Stromal cell of bone marrow (primary cell): ENCODE data around the gene INTS1.

Experiments
- DNase-seq: peaks from one replicate; pipeline ENCODE4 v3.0.0-alpha.2; 2012; ENCODE audit warnings: low read depth

Gene INTS1

DNA sequence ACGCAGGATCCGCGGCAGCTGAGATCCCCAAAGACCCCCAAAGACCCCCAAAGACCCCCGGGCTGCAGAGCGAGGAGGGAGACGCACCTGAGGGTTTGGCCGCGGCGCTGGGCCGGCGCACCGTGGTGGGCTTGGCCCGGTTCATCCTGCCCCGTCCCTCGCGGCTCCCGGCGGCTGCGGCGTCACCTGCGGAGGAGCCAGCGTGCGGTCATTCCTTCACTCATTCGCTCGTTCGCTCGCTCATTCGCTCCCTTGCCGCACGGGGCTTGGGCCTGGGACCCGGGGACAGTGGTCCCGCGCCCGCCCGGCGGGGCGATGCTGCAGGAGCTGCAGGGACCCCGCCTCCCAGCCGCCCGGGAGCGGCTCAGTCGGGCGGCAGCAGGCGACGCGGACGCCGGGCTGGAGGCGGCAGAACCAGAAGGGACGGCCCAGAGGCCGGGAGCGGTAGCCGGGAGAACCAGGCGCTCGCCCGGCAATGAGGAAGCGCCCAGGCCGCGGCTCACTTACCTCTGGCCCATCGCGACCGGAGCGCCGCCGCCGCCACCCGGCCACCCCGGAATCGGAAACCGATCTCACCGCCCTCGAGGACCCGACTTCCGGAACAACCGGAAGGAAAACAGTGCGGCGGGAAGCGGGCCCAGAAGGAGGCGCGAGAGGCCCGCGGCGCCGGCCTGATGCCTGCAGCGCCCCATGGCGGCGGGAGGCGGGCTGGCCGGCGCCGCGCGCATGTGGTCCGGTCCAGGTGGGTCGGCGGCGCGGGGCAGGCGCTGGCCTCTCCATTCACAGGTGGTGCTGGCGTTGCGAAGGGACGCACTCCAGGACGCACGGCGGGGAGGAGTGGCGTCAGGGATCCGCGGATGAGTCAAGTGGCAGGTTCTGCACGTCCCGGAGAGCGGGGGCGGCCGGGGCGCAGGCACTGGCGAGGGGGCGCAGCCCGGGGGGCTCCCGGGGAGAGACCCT lies at the start of gene INTS1:
TSS of gene INTS1 (minus strand) at position 574 of the 960 bp plus-strand sequence. CDS start at position 145, 429 bp downstream.
- peak; percentile 83 for DNase-seq

GRCh38 chr7:1553512-1554210 lies 49.5 kb upstream of the INTS1 start:
- DNase-seq, result no peak

DNA sequence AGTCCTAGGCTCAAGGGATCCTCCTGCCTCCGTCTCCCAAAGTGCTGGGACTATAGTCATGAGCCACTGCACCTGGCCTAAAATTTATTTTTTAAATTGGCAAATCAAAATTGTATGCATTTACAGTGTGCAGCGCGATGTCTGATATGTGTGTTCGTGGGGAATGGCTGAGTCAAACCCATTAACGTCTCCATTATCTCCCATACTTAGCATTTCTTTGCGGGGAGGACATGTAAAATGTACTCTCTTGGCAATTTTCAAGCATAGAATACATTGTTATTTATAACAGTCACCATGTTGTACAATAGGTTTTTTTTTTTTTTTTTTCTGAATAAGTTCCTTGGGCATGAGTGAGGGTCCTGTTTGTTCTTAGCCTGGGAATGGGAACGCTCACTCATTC lies 48.0 kb upstream of the INTS1 start:
- DNase-seq, result no peak

DNA sequence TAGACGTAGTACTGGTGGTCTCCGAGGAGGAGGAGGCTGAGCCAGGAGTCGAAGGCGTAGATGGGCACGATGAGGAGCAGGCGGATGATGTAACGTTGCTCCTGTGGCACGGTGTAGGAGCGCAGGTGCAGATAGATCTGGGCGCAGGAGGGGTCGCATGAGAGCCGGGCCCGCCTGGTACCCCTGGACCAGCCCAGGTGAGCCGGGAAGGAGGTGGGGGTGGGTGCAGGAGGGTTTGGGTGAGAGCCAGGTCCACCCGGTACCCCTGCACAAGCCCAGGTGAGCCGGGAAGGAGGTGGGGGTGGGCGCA lies 46.6 kb upstream of the INTS1 start:
- DNase-seq, result no peak

DNA sequence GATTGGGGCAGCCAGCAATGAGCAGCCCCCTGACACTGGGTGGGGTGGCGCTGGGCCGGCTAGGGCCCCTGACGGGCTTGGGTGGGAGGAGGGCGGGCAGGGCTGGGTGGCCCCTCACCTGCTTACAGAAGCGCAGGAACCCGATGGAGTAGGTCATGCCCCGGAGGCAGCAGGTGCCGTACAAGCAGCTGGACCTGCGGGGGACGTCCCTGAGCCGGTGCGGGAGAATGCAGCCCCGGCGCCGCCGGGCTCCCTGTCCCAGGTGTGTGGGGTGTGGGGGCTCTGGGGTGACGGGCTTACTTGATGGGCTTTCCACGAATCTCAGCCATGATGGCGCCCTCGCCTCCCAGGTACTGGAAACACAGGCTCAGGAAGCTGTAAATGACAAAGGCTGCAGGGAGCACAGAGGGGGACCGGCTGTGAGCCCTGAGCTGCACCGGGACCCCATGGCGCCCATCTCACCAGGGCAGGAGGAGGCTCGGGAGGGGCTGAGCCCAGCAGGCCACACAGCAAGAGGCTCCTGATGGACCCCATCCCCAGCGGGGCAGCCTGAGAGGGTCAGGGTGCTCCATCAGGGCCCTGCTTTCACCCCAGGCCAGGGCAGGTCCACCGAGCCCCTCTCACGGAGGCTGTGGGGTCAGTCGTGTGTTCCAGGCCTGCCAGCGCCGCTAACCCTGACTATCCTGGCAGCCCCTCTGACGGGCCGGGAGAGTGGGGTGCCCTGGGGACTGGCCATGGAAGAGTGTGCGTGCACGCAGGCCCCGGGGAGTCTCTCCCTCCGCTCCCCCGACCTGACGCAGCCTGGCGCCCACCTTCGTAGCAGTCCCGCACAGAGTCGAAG lies 46.0 kb upstream of the INTS1 start:
- no peak for DNase-seq

- no peak for DNase-seq
Observed at GRCh38 chr7:1549357-1550004, 45.3 kb upstream of the INTS1 start.

- DNase-seq, result no peak
Observed at GRCh38 chr7:1548944-1549343, 44.8 kb upstream of the INTS1 start.

DNA sequence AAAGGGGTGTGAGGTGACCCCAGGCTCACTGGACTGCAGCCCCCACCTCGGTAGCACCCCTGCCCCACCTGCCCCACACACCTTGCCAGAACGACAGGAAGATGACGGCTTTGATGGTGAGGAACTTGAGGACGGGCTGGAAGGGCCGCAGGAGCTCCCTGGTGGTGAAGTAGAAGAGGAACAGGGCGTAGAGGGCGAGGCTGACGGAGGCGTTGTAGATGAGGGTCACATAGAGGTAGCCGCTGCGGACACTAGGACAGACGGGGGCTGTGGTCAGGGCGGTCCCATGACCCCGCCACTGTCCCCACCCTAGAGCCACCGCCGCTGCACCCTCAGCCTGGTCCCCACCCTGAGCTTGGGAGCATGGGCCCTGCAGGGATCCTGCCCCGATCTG lies 44.2 kb upstream of the INTS1 start:
- no peak for DNase-seq

GRCh38 chr7:1547777-1548437 lies 43.7 kb upstream of the INTS1 start:
- no peak for DNase-seq

DNA sequence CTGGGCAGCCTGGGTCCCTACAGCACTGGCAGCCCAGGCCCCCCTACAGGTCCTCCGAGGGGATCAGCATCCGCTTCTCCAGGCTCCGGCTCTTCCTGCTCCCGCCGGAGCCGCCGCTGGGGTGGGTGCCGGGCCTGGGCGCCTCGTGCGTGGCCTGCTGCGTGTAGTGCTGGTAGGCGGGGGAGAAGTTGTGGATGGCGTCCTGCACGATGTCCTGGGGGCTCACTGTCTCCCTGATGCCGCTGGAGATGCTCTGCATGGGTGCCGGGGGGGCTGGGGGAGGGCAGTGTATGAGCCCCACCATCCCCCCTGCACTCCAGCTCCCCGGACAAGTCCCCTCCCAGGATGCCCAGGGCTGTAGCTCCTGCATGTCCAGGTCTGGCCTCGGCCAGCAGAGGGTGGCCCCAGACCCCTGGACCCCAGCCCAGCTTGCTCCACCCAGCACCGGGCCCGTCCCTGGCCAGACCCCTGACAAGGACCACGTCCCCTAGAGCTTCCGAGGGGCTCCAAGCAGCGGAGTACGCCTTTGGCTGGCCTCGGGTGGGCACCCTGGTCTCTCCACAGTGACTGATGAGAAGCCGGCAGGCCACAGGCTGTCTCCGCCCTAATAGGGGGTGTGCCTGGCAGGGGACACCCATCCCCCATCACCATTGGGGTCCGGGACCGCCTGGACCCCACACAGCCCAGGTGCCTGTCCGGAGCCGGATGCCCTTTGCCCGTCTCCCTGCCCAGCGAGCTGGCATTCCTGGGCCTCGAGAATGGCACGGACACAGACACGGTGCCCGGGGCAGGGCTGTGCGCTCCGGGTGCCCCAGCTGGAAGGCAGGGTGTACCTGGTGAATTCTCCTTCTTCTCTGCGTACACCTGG lies 43.0 kb upstream of the INTS1 start:
- DNase-seq, result no peak

DNA sequence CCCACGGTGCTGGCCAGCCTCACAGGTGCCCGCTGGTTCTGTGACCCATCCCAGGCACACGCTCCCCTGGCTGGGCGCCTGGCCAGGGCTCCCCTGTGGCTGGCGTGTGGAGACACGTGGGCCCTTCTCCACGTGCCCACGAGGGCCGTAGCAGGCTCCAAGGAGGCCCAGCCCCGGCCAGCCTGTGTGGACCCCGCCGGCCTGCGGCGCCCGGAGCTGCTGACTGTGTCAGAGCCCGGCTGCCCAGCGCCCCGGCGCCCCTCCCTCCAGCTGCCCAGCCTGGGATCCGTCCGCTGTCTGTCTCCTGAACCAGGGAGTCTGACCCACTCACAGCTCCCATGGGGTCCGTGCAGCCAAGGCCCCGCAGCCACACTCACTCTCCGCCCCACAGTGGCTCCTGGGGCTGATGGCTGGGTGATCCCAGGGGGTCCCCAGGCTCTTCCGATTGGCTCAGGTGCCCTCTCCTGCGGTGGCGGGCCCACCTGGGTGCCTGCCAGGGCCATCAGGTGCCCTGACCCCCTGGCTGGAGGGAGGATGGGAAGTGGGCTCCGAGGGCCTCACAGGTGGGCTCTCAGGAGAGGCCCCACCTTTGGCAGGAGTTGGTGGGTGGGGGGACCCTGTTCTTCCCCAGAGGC lies 42.2 kb upstream of the INTS1 start:
- DNase-seq, result no peak

GRCh38 chr7:1545417-1546246 lies 41.4 kb upstream of the INTS1 start:
- DNase-seq, result no peak

DNA sequence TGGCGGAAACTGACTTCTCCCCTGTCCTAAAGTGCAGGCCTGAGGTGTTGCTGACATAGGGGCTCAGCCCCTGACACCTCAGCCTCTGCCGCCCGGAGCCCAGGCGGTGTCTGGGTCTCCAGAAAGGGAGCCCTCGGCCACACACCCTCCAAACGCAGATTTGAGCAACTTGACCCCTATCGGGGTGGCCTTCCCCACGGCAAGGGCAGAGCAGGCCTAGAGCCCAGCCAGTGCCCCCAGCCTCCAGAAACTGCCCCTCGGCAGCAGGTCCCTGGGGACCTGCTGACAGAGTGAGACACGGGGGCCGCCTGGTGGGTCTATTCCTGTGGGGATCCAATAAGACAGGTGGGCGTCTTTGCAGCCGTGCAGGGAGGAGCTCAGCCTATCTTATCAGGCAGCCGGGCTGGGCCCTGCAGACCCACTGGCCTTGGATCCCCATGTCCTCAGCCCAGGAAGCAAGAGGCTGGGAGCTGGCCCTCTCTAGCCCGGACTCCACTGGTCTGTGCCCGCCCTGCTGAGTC lies 40.8 kb upstream of the INTS1 start:
- DNase-seq, result no peak

- DNase-seq, result no peak
Observed at GRCh38 chr7:1544178-1544895, 40.1 kb upstream of the INTS1 start.

DNA sequence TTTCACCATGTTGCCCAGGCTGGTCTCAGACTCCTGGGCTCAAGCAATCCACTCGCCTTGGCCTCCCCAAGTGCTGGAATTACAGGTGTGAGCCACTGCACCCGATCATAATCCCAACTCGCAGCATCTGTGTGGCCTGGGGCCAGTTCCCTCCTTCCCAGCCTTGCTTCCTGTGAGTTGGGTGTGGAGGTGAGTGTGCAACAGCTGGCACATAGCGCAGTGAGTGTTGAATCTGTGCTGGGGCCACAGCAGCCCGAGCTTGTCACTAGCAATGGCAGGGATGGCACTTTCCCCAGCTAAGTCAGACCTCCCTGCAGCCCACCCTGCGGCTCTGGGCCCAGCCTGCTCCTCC lies 39.6 kb upstream of the INTS1 start:
- no peak for DNase-seq

DNA sequence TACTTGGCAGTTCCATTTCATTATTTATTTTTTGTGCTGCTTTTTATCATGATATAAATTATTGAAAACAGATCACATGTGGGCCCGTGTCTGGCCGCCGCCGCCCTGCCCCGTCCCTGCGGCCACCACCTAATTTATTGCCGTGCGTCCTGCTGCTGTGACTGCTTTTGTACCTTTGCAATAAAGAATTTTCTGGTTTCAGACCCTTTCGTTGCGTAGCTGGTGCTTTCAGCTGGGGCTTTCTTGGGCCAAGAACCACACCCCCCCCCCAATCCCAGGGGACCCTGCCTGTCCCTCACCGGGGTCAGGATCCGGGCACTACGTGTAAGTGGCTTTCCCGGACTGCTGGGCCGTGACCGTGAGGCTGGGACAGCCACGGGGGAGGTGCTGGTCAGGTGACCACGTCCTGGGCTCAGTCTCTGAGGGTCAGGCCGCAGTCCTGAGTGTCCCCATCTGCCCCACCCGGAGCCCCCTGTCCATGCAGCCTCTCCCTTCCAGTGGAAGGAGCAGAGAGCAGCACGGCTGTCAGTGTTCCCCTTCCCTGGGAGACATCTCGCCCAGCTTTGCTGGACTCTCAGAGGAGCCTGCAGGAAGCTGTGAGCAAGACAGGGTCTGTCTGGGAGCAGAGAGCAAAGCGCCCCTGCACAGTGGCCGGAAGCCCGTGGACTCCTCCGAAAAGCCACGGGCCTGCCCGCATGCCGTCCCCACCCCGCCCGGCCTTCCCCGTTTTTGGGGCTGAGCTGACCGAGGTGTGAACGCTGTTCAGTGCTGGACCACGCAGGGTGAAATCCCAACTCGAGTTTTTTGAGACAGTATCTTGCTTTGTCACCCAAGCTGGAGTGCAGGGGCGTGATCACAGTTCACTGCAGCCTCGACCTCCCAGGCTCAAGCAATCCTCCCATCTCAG lies 38.9 kb upstream of the INTS1 start:
- DNase-seq, result no peak

- no peak for DNase-seq
Observed at GRCh38 chr7:1542329-1542728, 38.1 kb upstream of the INTS1 start.
